AG04449 (cell line): ENCODE measurements around the gene FBXL12.
"Not testable (repeated sequence)": the region's sequence is repeated elsewhere in the genome, so short reads cannot be mapped to it uniquely, and the experiment has no call there.

Experiments used
- CTCF ChIA-PET: fragments of 350-600 bp; formaldehyde crosslinking; extraction: SDS; loops from one replicate; lab custom pipeline; 2021; ENCODE audit warnings: antibody characterized with exemption; lab: Yijun Ruan, JAX
- POLR2A ChIA-PET: fragments of 400-600, 350-600 bp; formaldehyde crosslinking; extraction: SDS; loops from one replicate; lab custom pipeline; 2020; ENCODE audit warnings: antibody characterized with exemption, inconsistent platforms; lab: Yijun Ruan, JAX
- DNase-seq: peaks from one replicate; pipeline ENCODE4 v3.0.0-alpha.2; 2010; ENCODE audit warnings: low read depth, low spot score
- H3K4me3 ChIP-seq: 2 replicates; pipeline ENCODE4 v1.5.1; 2011; ENCODE audit warnings: low read depth, mild to moderate bottlenecking, control low read depth, low read length
- TF ChIP-seq, protein P1 (sequence below): IDR thresholded peaks from one replicate; pipeline ENCODE4 v1.5.1; 2011; ENCODE audit warnings: mild to moderate bottlenecking, moderate library complexity, low read length, control low read depth, inconsistent platforms; ENCODE audit not compliant: insufficient read depth; ENCODE audit errors: missing control alignments

Gene FBXL12

DNA sequence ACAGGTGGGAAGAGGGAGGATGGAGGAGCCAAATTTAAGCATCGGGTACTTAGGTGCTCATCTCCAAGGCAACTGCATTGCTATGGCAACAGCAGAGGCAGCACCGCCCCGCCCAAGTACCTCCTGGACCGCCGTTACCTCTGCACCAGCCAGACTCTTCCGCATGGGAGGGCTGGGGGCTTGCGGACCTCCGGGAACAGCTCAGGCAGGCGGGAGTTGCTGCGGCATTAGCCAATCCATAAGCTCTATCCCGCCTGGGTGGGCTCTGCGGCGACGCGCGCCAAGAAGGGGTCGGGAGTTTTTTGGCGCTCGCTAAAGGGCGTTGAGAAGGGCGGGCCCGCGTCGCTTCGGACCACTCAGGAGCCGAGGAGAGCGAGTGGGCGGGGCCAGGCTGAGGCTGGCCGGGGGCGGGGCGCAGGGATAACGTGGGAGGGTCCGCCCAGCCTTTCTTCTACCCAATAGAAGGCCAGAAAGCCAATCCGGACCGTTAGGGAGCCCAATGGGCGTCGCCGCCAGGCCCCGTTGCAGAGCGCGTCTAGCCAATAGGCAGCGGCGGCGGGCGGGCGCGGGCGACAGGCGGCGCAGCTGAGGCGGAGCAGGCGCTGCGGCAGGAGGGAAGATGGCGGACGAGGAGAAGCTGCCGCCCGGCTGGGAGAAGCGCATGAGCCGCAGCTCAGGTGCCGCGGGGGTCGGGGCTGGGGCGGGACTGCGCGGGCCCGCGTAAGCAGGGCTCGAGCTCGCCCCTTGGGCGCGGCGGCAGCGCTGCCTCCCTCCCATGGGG lies 16.0 kb upstream of the FBXL12 start, which contains the start of gene PIN1:
PIN1 (plus strand) TSS at position 593 of the 781 bp plus-strand sequence; CDS start at position 620, 27 bp downstream.
- ChIA-PET POLR2A (interaction anchor here (0.5 kb wide), 1 partner anchor 150 kb away, joined by 3 read pairs; no protein-coding TSS in a partner anchor), CTCF (interaction anchor here (0.6 to 6.2 kb wide), 7 partner anchors 9 to 213 kb away, joined by 3 to 69 read pairs (median 4); partner anchors contain the start of gene ZNF561)
- peak; percentile 82 for DNase-seq
- TF ChIP-seq, protein P1, sequence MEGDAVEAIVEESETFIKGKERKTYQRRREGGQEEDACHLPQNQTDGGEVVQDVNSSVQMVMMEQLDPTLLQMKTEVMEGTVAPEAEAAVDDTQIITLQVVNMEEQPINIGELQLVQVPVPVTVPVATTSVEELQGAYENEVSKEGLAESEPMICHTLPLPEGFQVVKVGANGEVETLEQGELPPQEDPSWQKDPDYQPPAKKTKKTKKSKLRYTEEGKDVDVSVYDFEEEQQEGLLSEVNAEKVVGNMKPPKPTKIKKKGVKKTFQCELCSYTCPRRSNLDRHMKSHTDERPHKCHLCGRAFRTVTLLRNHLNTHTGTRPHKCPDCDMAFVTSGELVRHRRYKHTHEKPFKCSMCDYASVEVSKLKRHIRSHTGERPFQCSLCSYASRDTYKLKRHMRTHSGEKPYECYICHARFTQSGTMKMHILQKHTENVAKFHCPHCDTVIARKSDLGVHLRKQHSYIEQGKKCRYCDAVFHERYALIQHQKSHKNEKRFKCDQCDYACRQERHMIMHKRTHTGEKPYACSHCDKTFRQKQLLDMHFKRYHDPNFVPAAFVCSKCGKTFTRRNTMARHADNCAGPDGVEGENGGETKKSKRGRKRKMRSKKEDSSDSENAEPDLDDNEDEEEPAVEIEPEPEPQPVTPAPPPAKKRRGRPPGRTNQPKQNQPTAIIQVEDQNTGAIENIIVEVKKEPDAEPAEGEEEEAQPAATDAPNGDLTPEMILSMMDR = peak; percentile 72
- peak within 1 kb of the TSS; percentile 88 for H3K4me3 ChIP-seq

DNA sequence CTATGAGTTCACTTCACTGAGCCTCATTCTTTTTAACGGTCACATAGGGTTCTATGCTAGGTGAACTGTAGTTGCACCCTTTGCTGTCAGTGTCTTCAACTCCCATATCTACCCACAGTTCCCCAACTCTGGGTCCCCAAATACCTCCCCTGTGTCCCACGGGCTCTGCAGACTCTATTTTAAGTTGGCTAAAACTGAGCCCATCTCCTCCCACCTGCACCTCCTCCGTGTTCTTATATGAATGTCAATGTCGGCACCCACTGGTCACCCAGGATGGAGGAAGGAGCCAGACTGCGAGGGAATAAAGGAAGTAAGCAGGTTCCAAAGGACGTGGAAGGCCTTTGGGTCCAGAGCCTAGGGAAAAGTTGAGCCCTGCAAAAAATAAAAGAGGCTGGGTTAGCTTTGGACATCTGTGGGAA lies 15.4 kb upstream of the FBXL12 start:
- DNase-seq = no peak
- TF ChIP-seq, protein P1 = no peak
- POLR2A ChIA-PET = interaction anchor here (0.5 kb wide), 1 partner anchor 150 kb away, joined by 3 read pairs; no protein-coding TSS in a partner anchor
- CTCF ChIA-PET = interaction anchor here (0.7 to 6.2 kb wide), 4 partner anchors 12 to 208 kb away, joined by 3 to 69 read pairs (median 4); no protein-coding TSS in a partner anchor
- H3K4me3 ChIP-seq = peak overlapping the region; percentile 86

DNA sequence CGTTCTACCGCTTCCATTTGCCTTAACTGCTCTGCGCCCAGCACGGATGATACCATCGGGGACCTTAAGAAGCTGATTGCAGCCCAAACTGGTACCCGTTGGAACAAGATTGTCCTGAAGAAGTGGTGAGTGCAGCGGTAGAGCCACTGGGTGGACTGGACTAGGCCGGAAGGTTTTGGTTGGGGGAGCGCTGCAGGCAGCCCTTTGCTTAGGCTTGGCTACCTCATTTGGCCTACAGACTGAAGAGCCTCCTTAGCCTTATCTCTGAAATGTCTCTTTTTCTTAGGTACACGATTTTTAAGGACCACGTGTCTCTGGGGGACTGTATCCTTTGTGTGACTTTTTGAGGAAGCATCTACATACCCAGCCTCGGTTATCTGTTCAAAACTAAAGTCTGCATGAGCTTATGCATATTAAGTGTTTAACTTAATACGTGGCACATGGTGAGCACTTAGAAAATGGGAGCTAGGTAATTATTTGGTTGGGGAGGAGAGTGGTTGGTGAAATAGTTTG lies 9.7 kb upstream of the FBXL12 start:
- ChIA-PET POLR2A (interaction anchor here (1.0 to 1.3 kb wide), 2 partner anchors 10 to 28 kb away, joined by 3 read pairs; partner anchors contain the start of gene FBXL12), CTCF (interaction anchor here (1.2 to 2.7 kb wide), 3 partner anchors 9 to 203 kb away, joined by 4 to 10 read pairs (median 4); no protein-coding TSS in a partner anchor)
- DNase-seq = no peak
- TF ChIP-seq, protein P1 = no peak
- peak overlapping the region; percentile 96 for H3K4me3 ChIP-seq

DNA sequence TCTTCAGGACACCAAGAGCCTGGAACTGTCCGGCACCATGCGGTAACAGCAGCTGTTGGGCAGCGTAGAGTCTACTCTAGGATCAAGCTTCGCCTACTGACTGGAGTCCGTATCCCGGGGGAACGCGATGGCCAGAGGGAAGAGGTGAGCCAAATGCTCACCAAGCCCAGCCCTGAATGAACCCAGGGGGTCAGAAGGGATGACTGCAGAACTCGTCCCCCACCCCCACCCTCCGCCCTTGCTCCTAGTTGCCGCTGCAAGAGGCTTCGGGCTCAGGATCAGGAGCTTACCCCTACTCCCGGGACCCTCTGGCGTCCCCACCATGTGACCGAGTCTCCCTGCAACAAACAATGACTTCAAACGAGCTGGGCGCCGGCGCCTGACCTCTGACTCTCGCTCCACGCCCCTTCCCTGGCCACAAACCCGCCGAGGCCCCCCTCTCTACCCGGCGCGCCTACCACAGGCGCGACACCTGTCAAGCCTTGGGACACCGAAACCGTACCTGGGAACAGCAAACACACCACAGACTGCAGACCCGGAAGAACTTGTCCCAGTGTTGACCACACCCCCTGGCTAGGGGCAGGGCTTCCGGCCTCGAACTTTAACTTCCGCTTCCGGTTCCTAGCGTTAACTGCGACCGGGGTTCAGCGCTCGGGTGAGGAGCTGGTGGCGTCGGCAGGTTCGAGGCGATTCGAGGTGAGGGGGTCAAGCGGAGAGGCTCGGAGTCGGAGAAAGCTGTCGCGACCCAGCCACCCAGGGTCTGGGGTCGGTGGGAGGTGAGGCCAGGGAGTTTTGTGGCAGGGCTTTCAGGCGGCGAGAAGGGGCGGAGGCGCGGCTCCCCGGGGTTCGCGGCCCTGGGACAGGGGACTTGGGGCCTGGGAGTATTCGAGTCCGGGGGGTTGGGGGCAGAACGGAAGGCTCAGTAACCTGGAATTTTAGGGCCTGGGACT lies 8.7 kb upstream of the FBXL12 start, which contains the start of gene UBL5:
UBL5 (plus strand) TSS at position 630 of the 950 bp plus-strand sequence. CDS start 420 bp downstream, outside the sequence.
- TF ChIP-seq, protein P1 = no peak
- peak within 1 kb of the TSS; percentile 96 for H3K4me3 ChIP-seq
- DNase-seq = no peak
- ChIA-PET CTCF (interaction anchor here (1.2 to 2.7 kb wide), 4 partner anchors 8 to 30 kb away, joined by 3 to 14 read pairs (median 7); partner anchors contain the start of gene PIN1), POLR2A (interaction anchor here (1.0 to 1.3 kb wide), 2 partner anchors 9 to 29 kb away, joined by 3 read pairs; partner anchors contain the start of gene FBXL12)

DNA sequence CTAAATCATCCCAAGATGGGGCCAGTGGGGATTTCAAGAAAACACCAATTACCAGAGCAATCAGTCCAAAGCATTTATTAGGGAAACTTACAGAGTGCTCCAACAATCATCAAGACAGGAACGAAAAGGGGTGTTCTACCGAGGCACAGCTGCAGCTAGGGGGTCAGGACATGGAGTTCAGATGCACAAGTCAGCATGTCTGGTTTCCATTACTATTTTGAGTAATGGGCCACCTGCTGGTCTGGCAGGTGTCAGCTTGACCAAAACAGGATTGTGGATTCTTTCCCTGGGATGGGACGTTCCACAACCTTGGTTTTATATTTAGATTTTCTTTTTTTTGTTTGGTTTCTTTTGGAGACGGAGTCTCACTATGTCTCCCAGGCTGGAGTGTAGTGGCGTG lies 4.9 kb upstream of the FBXL12 start:
- ChIA-PET CTCF (no interaction called here), POLR2A (no interaction called here)
- TF ChIP-seq, protein P1 = no peak
- H3K4me3 ChIP-seq = no peak overlapping the region
- no peak for DNase-seq

DNA sequence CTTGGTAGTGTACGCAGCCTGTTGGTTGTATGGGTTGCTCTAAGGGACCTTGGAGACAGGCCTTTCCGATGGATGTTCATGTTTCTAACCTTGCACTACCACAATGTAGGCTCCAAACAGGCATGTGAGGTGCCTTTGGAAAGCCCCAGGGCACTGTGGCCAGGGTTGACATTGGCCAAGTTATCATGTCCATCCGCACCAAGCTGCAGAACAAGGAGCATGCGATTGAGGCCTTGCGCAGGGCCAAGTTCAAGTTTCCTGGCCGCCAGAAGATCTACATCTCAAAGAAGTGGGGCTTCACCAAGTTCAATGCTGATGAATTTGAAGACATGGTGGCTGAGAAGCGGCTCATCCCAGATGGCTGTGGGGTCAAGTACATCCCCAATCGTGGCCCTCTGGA lies 1.2 kb upstream of the FBXL12 start:
- H3K4me3 ChIP-seq, POLR2A ChIA-PET, CTCF ChIA-PET, DNase-seq: not testable (repeated sequence)
